Measurements from ENCODE around the gene ODC1.

ODC1 gene

GRCh38 chr2:10400568-10400977 lies 47.6 kb downstream of the ODC1 start:
- DNase-seq (ENCODE audit: low spot score), result no peak

GRCh38 chr2:10400002-10400401 lies 48.1 kb downstream of the ODC1 start:
- no peak for DNase-seq (ENCODE audit: low spot score)

GRCh38 chr2:10399358-10399757 lies 48.8 kb downstream of the ODC1 start:
- no peak for DNase-seq (ENCODE audit: low spot score)

- DNase-seq (ENCODE audit: low spot score), result no peak
Measured at GRCh38 chr2:10398496-10398895, 49.6 kb downstream of the ODC1 start.

GRCh38 chr2:10397878-10398277 lies 50.2 kb downstream of the ODC1 start:
- DNase-seq (ENCODE audit: low spot score), result no peak

- DNase-seq (ENCODE audit: low spot score), result no peak
Measured at GRCh38 chr2:10397297-10397875, 50.7 kb downstream of the ODC1 start.

- DNase-seq (ENCODE audit: low spot score), result no peak
Measured at GRCh38 chr2:10396464-10396863, 51.7 kb downstream of the ODC1 start.

- no peak for DNase-seq (ENCODE audit: low spot score)
Measured at GRCh38 chr2:10395893-10396292, 52.2 kb downstream of the ODC1 start.

- DNase-seq (ENCODE audit: low spot score), result no peak
Measured at GRCh38 chr2:10393640-10393982, 54.5 kb downstream of the ODC1 start.

- DNase-seq (ENCODE audit: low spot score), result no peak
Measured at GRCh38 chr2:10392951-10393639, 55.0 kb downstream of the ODC1 start.

GRCh38 chr2:10392548-10392947 lies 55.6 kb downstream of the ODC1 start:
- no peak for DNase-seq (ENCODE audit: low spot score)

- DNase-seq (ENCODE audit: low spot score), result no peak
Measured at GRCh38 chr2:10392100-10392499, 56.0 kb downstream of the ODC1 start.

- no peak for DNase-seq (ENCODE audit: low spot score)
Measured at GRCh38 chr2:10390369-10390801, 57.7 kb downstream of the ODC1 start.
